B cell (primary cell): ENCODE data around the gene BAIAP3. TPM values are rescaled to one million over a fixed set of nuclear protein-coding genes. Genes with fewer than 3 reads are reported as not detected.
A peak's percentile ranks its signal among the peaks of the same experiment; 100 is the strongest.

Experiments
- ATAC-seq: fragments of 200-7000 bp; cut with Tn5 transposase; one replicate; pipeline ENCODE4 v1.10.0; 2021; ENCODE audit warnings: low read depth, mild to moderate bottlenecking, moderate number of reproducible peaks, moderate library complexity
- CTCF ChIA-PET: fragments of 350-600 bp; sonication (Branson Sonifier 250); formaldehyde crosslinking; loops from one replicate; lab custom pipeline; 2021; ENCODE audit warnings: antibody characterized with exemption, inconsistent platforms; lab: Charles Lee
- POLR2A ChIA-PET: fragments of 350-600 bp; sonication (Branson Sonifier 250); formaldehyde crosslinking; loops from one replicate; lab custom pipeline; 2021; ENCODE audit warnings: antibody characterized with exemption; lab: Charles Lee
- DNase-seq: peaks from one replicate; pipeline ENCODE4 v3.0.0; 2013
- H2AFZ ChIP-seq: 2 replicates; pipeline ENCODE4 v1.6.1; 2012; ENCODE audit warnings: mild to moderate bottlenecking, low read depth, low read length; ENCODE audit not compliant: insufficient read depth, poor library complexity, severe bottlenecking
- H3K27ac ChIP-seq, 2 donors: 1 replicate in 1 of 2; 2 replicates in 1 of 2; pipeline ENCODE4 v1.5.1; 2012 to 2013; ENCODE audit warnings: low read length in 2 of 2, mild to moderate bottlenecking in 2 of 2, moderate library complexity in 1 of 2
- H3K27me3 ChIP-seq, 4 experiments: fragments of 200-600 bp in 1 of 4; sonication (generic) in 1 of 4; replicated peaks in 1 of 4; 1 replicate in 2 of 4; 2 replicates in 2 of 4; pipeline versions ENCODE4 v1.6.1 to v1.7.0; 2013 to 2016; ENCODE audit warnings: low read length in 3 of 4, mild to moderate bottlenecking in 2 of 4, mixed read lengths in 1 of 4, moderate library complexity in 1 of 4; ENCODE audit not compliant: insufficient read depth in 4 of 4, control insufficient read depth in 3 of 4; ENCODE audit errors: control extremely low read depth in 1 of 4
- H3K36me3 ChIP-seq, 2 experiments: replicated peaks in 1 of 2; 1 replicate in 1 of 2; 2 replicates in 1 of 2; pipeline versions ENCODE4 v1.6.1 to v1.7.1; 2013; ENCODE audit warnings: low read length in 1 of 2; ENCODE audit not compliant: insufficient read depth in 2 of 2, control insufficient read depth in 1 of 2; ENCODE audit errors: control extremely low read depth in 1 of 2, extremely low read depth in 1 of 2
- H3K4me1 ChIP-seq, 2 donors: fragments of 200-600 bp in 1 of 2; sonication (generic) in 1 of 2; 1 replicate in 1 of 2; 2 replicates in 1 of 2; pipeline versions ENCODE4 v1.5.1 to v1.6.1; 2013 to 2017; ENCODE audit warnings: low read length in 2 of 2; ENCODE audit not compliant: control insufficient read depth in 2 of 2, insufficient read depth in 2 of 2
- H3K4me2 ChIP-seq: replicated peaks from 2 replicates; pipeline ENCODE3; 2012; ENCODE audit warnings: mild to moderate bottlenecking, low read depth, low read length; ENCODE audit not compliant: poor library complexity, severe bottlenecking
- H3K4me3 ChIP-seq, 5 experiments: fragments of 200-600 bp in 1 of 5; sonication (generic) in 1 of 5; 1 replicate in 3 of 5; 2 replicates in 2 of 5; pipeline versions ENCODE4 v1.5.1 to v1.7.0; 2011 to 2016; ENCODE audit warnings: low read length in 4 of 5, mild to moderate bottlenecking in 4 of 5, low read depth in 2 of 5, control low read depth in 1 of 5, moderate library complexity in 1 of 5; ENCODE audit not compliant: insufficient read depth in 1 of 5; ENCODE audit errors: control extremely low read depth in 1 of 5, extremely low read depth in 1 of 5
- H3K79me2 ChIP-seq: fragments of 200-600 bp; sonication (generic); one replicate; pipeline ENCODE4 v1.6.0; 2016; ENCODE audit warnings: low read length; ENCODE audit not compliant: control insufficient read depth, insufficient read depth
- H3K9ac ChIP-seq: fragments of 200-600 bp; sonication (generic); 2 replicates; pipeline ENCODE4 v1.6.1; 2017; ENCODE audit warnings: mild to moderate bottlenecking, low read length, moderate library complexity
- H3K9me3 ChIP-seq, 3 donors: one replicate each; pipeline versions ENCODE4 v1.6.1 to v1.7.1; 2013; ENCODE audit warnings: low read length in 2 of 3; ENCODE audit not compliant: control insufficient read depth in 2 of 3, insufficient read depth in 1 of 3; ENCODE audit errors: control extremely low read depth in 1 of 3
- H4K20me1 ChIP-seq: 2 replicates; pipeline ENCODE4 v1.6.0; 2012; ENCODE audit warnings: mild to moderate bottlenecking, low read length; ENCODE audit not compliant: insufficient read depth, control insufficient read depth, poor library complexity, severe bottlenecking
- H3K27ac Mint-ChIP-seq: one replicate; pipeline ENCODE4 v1.8.0; 2021; ENCODE audit warnings: mixed read lengths
- H3K27me3 Mint-ChIP-seq: one replicate; pipeline ENCODE4 v1.8.0; 2021; ENCODE audit warnings: mixed read lengths
- H3K4me1 Mint-ChIP-seq: one replicate; pipeline ENCODE4 v1.8.0; 2021; ENCODE audit warnings: mixed read lengths
- H3K4me3 Mint-ChIP-seq: one replicate; pipeline ENCODE4 v1.8.0; 2021; ENCODE audit warnings: mixed read lengths
- H3K9me3 Mint-ChIP-seq: one replicate; pipeline ENCODE4 v1.8.0; 2022; ENCODE audit warnings: mixed read lengths; ENCODE audit not compliant: insufficient read depth
- EZH2 ChIP-seq: IDR thresholded peaks from 2 replicates; pipeline ENCODE4 v1.6.1; 2012; ENCODE audit warnings: borderline replicate concordance, low read depth, mild to moderate bottlenecking, moderate library complexity, low read length; ENCODE audit not compliant: insufficient read depth, poor library complexity, severe bottlenecking
- WGBS: methylation state at CpG from one replicate; pipeline ENCODE4 v1.1.5; 2013; ENCODE audit warnings: missing lambda C conversion rate; ENCODE audit not compliant: insufficient coverage; 5-methylcytosine and 5-hydroxymethylcytosine counted together
- intact Hi-C: fragments of 100-400 bp; cut with micrococcal nuclease; formaldehyde crosslinking; loops from one replicate; pipeline ENCODE4 v1.10.0; 2022
- polyA plus RNA-seq: library from polyadenylated mRNA; depleted of rRNA; stranded (reverse); fragments of >200 nt; gene quantifications from 2 replicates; pipeline ENCODE4 v1.2.3, GENCODE V29; 2012
- total RNA-seq, 2 donors: library from RNA; stranded (reverse); fragments of 120-200 nt in 1 of 2; gene quantifications; 1 replicate in 1 of 2; 2 replicates in 1 of 2; pipeline versions ENCODE4 v1.2.3 to v1.2.4, GENCODE V29; 2013 to 2022
- TF ChIP-seq, protein P1 (sequence below): fragments of 200-600 bp; IDR thresholded peaks from one replicate; pipeline ENCODE4 v1.8.0; 2022; ENCODE audit warnings: antibody characterized with exemption, mild to moderate bottlenecking

The BAIAP3 gene
- total and polyA plus RNA-seq, 2 donors (not counting 1 experiment from before 2014, with no cell fraction given) = 119 to 130 TPM

DNA sequence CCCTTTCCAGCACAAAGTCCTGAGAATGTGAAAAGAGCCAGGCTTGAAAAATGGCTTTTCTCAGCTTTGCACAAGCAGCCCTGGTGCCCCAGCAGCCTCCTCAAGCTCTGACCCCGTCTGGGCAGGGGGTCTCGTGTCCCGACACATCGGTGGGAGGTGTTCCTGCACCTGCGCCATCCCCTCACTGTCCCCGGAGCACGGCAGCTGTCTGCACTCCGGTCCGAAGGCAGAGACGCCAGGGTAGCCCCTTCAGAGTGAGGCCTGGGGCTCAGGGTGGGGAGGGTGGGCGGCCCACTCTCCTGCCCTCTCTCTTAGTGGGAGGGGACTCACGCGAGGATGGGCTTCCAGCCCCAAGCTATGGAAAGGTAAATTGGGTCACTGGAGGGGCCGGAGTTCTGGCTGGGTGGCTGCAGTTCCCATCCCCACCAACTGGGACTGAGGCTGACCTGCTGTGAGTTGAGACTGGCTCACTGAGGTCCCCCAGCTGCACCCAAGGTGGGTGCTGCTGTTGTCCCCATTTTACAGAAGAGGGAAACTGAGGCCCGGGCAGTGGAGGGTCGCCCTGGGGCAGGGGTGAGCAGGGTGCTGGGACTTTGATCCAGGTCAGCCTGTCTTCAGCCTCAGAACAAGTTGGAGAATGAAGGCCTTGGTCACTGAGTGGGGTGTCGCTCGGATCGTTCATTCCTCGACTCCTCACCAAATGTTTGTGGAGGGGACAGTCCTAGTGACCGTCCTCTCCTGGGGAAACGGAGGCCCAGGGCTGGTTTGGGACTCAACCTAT, 2.3 kb upstream of the BAIAP3 start:
- peak overlapping the region; percentile 88 for H3K4me3 Mint-ChIP-seq

More for the DNA sequence above, 2.3 kb upstream of the BAIAP3 start:
- Histone ChIP-seq H3K79me2 (peaks cover 3% of the 10 kb centered on the region), H3K4me2 (peak overlapping the region; percentile 97), H2AFZ (no peak overlapping the region), H3K4me3 (peak overlapping the region; percentile 34 to 63 (median 48)), H4K20me1 (peaks cover 20% of the 10 kb centered on the region), H3K9me3 (peaks cover 0 to 25% (median 3%) of the 10 kb centered on the region in 3 donors), H3K9ac (peak overlapping the region; percentile 76), H3K36me3 (no peaks in the 10 kb centered on the region), H3K27ac (peak overlapping the region; percentile 90 to 91), H3K27me3 (peaks cover 0 to 47% (median 20%) of the 10 kb centered on the region in 4 experiments), H3K4me1 (peaks cover 48 to 71% of the 10 kb centered on the region in 2 donors)
- no peak for TF ChIP-seq EZH2
- TF ChIP-seq, protein P1, sequence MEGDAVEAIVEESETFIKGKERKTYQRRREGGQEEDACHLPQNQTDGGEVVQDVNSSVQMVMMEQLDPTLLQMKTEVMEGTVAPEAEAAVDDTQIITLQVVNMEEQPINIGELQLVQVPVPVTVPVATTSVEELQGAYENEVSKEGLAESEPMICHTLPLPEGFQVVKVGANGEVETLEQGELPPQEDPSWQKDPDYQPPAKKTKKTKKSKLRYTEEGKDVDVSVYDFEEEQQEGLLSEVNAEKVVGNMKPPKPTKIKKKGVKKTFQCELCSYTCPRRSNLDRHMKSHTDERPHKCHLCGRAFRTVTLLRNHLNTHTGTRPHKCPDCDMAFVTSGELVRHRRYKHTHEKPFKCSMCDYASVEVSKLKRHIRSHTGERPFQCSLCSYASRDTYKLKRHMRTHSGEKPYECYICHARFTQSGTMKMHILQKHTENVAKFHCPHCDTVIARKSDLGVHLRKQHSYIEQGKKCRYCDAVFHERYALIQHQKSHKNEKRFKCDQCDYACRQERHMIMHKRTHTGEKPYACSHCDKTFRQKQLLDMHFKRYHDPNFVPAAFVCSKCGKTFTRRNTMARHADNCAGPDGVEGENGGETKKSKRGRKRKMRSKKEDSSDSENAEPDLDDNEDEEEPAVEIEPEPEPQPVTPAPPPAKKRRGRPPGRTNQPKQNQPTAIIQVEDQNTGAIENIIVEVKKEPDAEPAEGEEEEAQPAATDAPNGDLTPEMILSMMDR = no peak
- Mint-ChIP-seq H3K9me3 (no peaks in the 10 kb centered on the region), H3K27me3 (peaks cover 7% of the 10 kb centered on the region), H3K4me1 (peaks cover 26% of the 10 kb centered on the region), H3K27ac (peak overlapping the region; percentile 96)
- POLR2A ChIA-PET = interaction anchor here (0.5 to 2.6 kb wide), 6 partner anchors 8 to 33 kb away, joined by 3 to 14 read pairs (median 8); partner anchors contain the start of gene UBE2I
- no peak for ATAC-seq
- DNase-seq = no peak
- intact Hi-C loops = loop anchor here (1.0 kb wide), 1 partner anchor 22 kb away; the partner anchor contains the start of gene UBE2I
- CTCF ChIA-PET = interaction anchor here (0.8 to 2.1 kb wide), 2 partner anchors 11 to 20 kb away, joined by 3 to 8 read pairs; partner anchors contain the start of genes GNPTG and TSR3
- 60% methylated on average over 22 of the region's 22 CpGs for WGBS
